GM12892 (cell line): ENCODE measurements around the gene PRRT1B.

Experiments
- POLR2A ChIP-seq: IDR thresholded peaks from 2 replicates; pipeline ENCODE4 v1.6.1; 2011; ENCODE audit warnings: low read depth, low read length, control low read depth
- POLR2AphosphoS5 ChIP-seq: IDR thresholded peaks from 2 replicates; pipeline ENCODE4 v1.6.1; 2011; ENCODE audit warnings: low read depth, low read length, control low read depth
- TAF1 ChIP-seq: IDR thresholded peaks from 2 replicates; pipeline ENCODE4 v1.6.1; 2011; ENCODE audit warnings: low read depth, mild to moderate bottlenecking, control low read depth, low read length, borderline replicate concordance

GRCh38 chr9:131590907-131591844 lies 45.9 kb downstream of the PRRT1B start:
- TF ChIP-seq POLR2AphosphoS5: peak; percentile 65
- no peak; the same call in 1 of the 2 replicates for TF ChIP-seq POLR2A
- no peak for TF ChIP-seq TAF1
